ENCODE measurements around the gene PPIF.

DNA sequence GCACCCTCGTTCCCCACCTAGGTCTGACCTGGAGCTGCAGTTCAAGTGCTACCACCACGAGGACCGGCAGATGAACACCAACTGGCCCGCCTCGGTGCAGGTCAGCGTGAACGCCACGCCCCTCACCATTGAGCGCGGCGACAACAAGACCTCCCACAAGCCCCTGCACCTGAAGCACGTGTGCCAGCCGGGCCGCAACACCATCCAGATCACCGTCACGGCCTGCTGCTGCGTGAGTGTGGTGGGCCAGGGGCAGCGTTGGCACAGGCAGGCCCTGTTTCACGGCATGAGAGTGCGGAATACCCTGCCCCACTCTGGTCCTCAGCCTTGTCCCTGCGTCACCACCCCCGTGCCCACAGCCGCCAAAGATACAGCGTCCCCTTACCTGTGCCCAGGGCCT is 46.6 kb upstream of the PPIF start:
- TF ChIP-seq, protein P1, sequence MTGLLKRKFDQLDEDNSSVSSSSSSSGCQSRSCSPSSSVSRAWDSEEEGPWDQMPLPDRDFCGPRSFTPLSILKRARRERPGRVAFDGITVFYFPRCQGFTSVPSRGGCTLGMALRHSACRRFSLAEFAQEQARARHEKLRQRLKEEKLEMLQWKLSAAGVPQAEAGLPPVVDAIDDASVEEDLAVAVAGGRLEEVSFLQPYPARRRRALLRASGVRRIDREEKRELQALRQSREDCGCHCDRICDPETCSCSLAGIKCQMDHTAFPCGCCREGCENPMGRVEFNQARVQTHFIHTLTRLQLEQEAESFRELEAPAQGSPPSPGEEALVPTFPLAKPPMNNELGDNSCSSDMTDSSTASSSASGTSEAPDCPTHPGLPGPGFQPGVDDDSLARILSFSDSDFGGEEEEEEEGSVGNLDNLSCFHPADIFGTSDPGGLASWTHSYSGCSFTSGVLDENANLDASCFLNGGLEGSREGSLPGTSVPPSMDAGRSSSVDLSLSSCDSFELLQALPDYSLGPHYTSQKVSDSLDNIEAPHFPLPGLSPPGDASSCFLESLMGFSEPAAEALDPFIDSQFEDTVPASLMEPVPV (CRISPR knock-in tag; IDR thresholded peaks at IDR 0.05) = no peak
- TF ChIP-seq POLR2AphosphoS5 (IDR thresholded peaks at IDR 0.05; ENCODE audit: low read depth, low read length) (no peak), ZNF839 (CRISPR knock-in tag; IDR thresholded peaks at IDR 0.05; ENCODE audit: borderline replicate concordance) (no peak), NPAS2 (CRISPR knock-in tag; IDR thresholded peaks at IDR 0.05; ENCODE audit: borderline replicate concordance) (no peak), MZF1 (CRISPR knock-in tag; IDR thresholded peaks at IDR 0.05; ENCODE audit: borderline replicate concordance) (no peak), SMC3 (IDR thresholded peaks at IDR 0.05; ENCODE audit: low read length) (no peak), CTCF (CRISPR knock-in tag; IDR thresholded peaks at IDR 0.05) (no peak), ZNF207 (IDR thresholded peaks at IDR 0.05; ENCODE audit: borderline replicate concordance) (no peak), SIN3A (IDR thresholded peaks at IDR 0.05; ENCODE audit: borderline replicate concordance, low read depth, low read length) (no peak), ARNT (IDR thresholded peaks at IDR 0.05) (no peak)
- TF ChIP-seq, protein P2, sequence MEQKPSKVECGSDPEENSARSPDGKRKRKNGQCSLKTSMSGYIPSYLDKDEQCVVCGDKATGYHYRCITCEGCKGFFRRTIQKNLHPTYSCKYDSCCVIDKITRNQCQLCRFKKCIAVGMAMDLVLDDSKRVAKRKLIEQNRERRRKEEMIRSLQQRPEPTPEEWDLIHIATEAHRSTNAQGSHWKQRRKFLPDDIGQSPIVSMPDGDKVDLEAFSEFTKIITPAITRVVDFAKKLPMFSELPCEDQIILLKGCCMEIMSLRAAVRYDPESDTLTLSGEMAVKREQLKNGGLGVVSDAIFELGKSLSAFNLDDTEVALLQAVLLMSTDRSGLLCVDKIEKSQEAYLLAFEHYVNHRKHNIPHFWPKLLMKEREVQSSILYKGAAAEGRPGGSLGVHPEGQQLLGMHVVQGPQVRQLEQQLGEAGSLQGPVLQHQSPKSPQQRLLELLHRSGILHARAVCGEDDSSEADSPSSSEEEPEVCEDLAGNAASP (CRISPR knock-in tag; IDR thresholded peaks at IDR 0.05; ENCODE audit: borderline replicate concordance) = no peak

Data from HepG2 (cell line).